Measurements from ENCODE around the gene PMVK. TPM values are rescaled to one million over a fixed set of nuclear protein-coding genes. Genes with fewer than 3 reads are reported as not detected.

The PMVK gene
- total and polyA plus RNA-seq, 10 of the 15 experiments (the other 5 are each of a cell fraction or from before 2014, with no cell fraction given) = 6.0 to 121 (median 49.4) TPM

- BruUV-seq (replicated peaks) = TSS peak; percentile 79
- WGBS (ENCODE audit: insufficient coverage, insufficient replicate concordance, low lambda C conversion rate, missing lambda C conversion rate) = under 1% methylated on average over 30 of the region's 30 CpGs
- Histone ChIP-seq H2AFZ (ENCODE audit: control insufficient read depth, low read depth, low read length) (peak overlapping the region; percentile 82), H3K27me3 (replicated peaks in 1 of 2; ENCODE audit: control insufficient read depth in 2 of 2, insufficient read depth in 2 of 2, low read length in 1 of 2) (no peaks in the 10 kb centered on the region), H4K20me1 (ENCODE audit: control insufficient read depth, insufficient read depth) (no peaks in the 10 kb centered on the region), H3K9me3 (replicated peaks; ENCODE audit: control insufficient read depth, insufficient read depth, low read length) (no peaks in the 10 kb centered on the region), H3K4me3 (peak overlapping the region; percentile 90), H3K27ac (ENCODE audit: control insufficient read depth, insufficient read depth) (peak overlapping the region; percentile 96), H3K4me1 (ENCODE audit: control insufficient read depth, insufficient read depth, low read length) (peaks cover 28% of the 10 kb centered on the region), H3K36me3 (ENCODE audit: control insufficient read depth in 2 of 2, insufficient read depth in 2 of 2, low read length in 1 of 2) (peaks cover 0 to 12% of the 10 kb centered on the region in 2 experiments; a peak in 3 of 4 replicates), H3K9ac (ENCODE audit: control insufficient read depth, insufficient read depth, low read length) (peak overlapping the region; percentile 87), H3K79me2 (ENCODE audit: control insufficient read depth, insufficient read depth, low read length) (peaks cover 71% of the 10 kb centered on the region), H3K4me2 (ENCODE audit: control insufficient read depth, insufficient read depth) (peak overlapping the region; percentile 89)
- FAIRE-seq = no peak
- POLR2A ChIA-PET = interaction anchor here (0.7 to 9.8 kb wide), 10 partner anchors 8 to 110 kb away, joined by 3 to 140 read pairs (median 6); partner anchors contain the start of genes FLAD1, KCNN3, PBXIP1 and PMVK
- RAD21 ChIA-PET (ENCODE audit: unreplicated experiment) = interaction anchor here (0.9 to 1.6 kb wide), 3 partner anchors 39 to 110 kb away, joined by 3 to 9 read pairs (median 3); partner anchors contain the start of gene KCNN3
- CTCF ChIA-PET = interaction anchor here (1.1 to 20.6 kb wide), 7 partner anchors 9 to 227 kb away, joined by 3 to 226 read pairs (median 4); partner anchors contain the start of genes FLAD1, LENEP, PBXIP1 and ZBTB7B
- peak; percentile 97 for DNase-seq (ENCODE audit: low read depth, low spot score)
- intact Hi-C loops (cut with micrococcal nuclease; ENCODE audit: unreplicated experiment) = loop anchor here (1.0 to 5.0 kb wide), 2 partner anchors 24 to 87 kb away; partner anchors contain the start of gene EFNA4
- peak; percentile 62 for ATAC-seq
- in situ Hi-C loops (cut with MboI) = no loop called here
- SMC1A ChIA-PET (ENCODE audit: uncharacterized antibody, unreplicated experiment) = interaction anchor here (1.0 to 5.4 kb wide), 4 partner anchors 9 to 42 kb away, joined by 3 to 30 read pairs (median 11); partner anchors contain the start of gene FLAD1
- TF ChIP-seq HDGF (IDR thresholded peaks at IDR 0.05) = peak; percentile 45; the same call in 1 of the 2 replicates
- no peak for TF ChIP-seq RAD51 (IDR thresholded peaks at IDR 0.05)
- TF ChIP-seq ZNF622 (IDR thresholded peaks at IDR 0.05) = no peak
- TF ChIP-seq PML (IDR thresholded peaks at IDR 0.05; ENCODE audit: low read length) = peak; percentile 24; the same call in 1 of the 2 replicates
- 0 out of 2 replicates have a peak, but pooled peaks have one; percentile 54 for TF ChIP-seq BACH1 (IDR thresholded peaks at IDR 0.05; ENCODE audit: borderline replicate concordance)
- peak; percentile 72 for TF ChIP-seq HSF1 (IDR thresholded peaks at IDR 0.05; ENCODE audit: low read depth, low read length)
- TF ChIP-seq POLR2AphosphoS5 (IDR thresholded peaks at IDR 0.05; ENCODE audit: low read length) = peak; percentile 60; the same call in 1 of the 2 replicates
- peak; percentile 75 for TF ChIP-seq MAX (IDR thresholded peaks at IDR 0.05; ENCODE audit: low read depth, low read length)
- no peak; the same call in 1 of the 2 replicates for TF ChIP-seq CBFB (IDR thresholded peaks at IDR 0.05; ENCODE audit: low read depth)
- peak; percentile 11 for TF ChIP-seq RELA (IDR thresholded peaks at IDR 0.05; ENCODE audit: borderline replicate concordance, partially characterized antibody)
- no peak for TF ChIP-seq TBL1XR1 (IDR thresholded peaks at IDR 0.05; ENCODE audit: low read depth, low read length)
- peak; percentile 40; the same call in 1 of the 2 replicates for TF ChIP-seq NFIC (IDR thresholded peaks at IDR 0.05; ENCODE audit: low read depth, low read length)
- TF ChIP-seq PAX8 (IDR thresholded peaks at IDR 0.05) = peak; percentile 78; the same call in 1 of the 2 replicates
- no peak for TF ChIP-seq RFX5 (IDR thresholded peaks at IDR 0.05; ENCODE audit: low read depth, low read length)
- no peak; the same call in 1 of the 2 replicates for TF ChIP-seq CREB1 (IDR thresholded peaks at IDR 0.05; ENCODE audit: low read depth)
- TF ChIP-seq DPF2 (IDR thresholded peaks at IDR 0.05) = peak; percentile 45; the same call in 1 of the 2 replicates
- TF ChIP-seq, protein P1, sequence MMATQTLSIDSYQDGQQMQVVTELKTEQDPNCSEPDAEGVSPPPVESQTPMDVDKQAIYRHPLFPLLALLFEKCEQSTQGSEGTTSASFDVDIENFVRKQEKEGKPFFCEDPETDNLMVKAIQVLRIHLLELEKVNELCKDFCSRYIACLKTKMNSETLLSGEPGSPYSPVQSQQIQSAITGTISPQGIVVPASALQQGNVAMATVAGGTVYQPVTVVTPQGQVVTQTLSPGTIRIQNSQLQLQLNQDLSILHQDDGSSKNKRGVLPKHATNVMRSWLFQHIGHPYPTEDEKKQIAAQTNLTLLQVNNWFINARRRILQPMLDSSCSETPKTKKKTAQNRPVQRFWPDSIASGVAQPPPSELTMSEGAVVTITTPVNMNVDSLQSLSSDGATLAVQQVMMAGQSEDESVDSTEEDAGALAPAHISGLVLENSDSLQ (IDR thresholded peaks at IDR 0.05) = no peak
- TF ChIP-seq IKZF1 (conservative IDR thresholded peaks at IDR 0.05) = peak; percentile 92
- TF ChIP-seq HCFC1 (IDR thresholded peaks at IDR 0.05; ENCODE audit: low read length) = 0 out of 2 replicates have a peak, but pooled peaks have one; percentile 10
- TF ChIP-seq RB1 (IDR thresholded peaks at IDR 0.05; ENCODE audit: borderline replicate concordance) = no peak
- peak; percentile 94 for TF ChIP-seq NRF1 (conservative IDR thresholded peaks at IDR 0.05; ENCODE audit: low read depth, low read length)
- no peak for TF ChIP-seq E2F4 (IDR thresholded peaks at IDR 0.05; ENCODE audit: low read depth, low read length)
These were observed 38.4 kb upstream of the PMVK start for GRCh38 chr1:154974808-154975408.
